Gastroesophageal sphincter (tissue), 4 donors: ENCODE measurements around the gene ST3GAL5. TPM values are rescaled to one million over a fixed set of nuclear protein-coding genes. Genes with fewer than 3 reads are reported as not detected.

Experiments
- ATAC-seq: fragments of 150-250 bp; one replicate; pipeline ENCODE4 v1.9.1; 2016; ENCODE audit warnings: mild to moderate bottlenecking, moderate library complexity
- H3K27ac ChIP-seq, 4 donors: fragments of 200-600 bp; sonication (generic) in 3 of 4; 1 replicate in 3 of 4; 2 replicates in 1 of 4; pipeline ENCODE4 v1.5.1; 2016 to 2019
- H3K27me3 ChIP-seq: fragments of 200-600 bp; sonication (generic); one replicate; pipeline ENCODE4 v1.5.1; 2019
- H3K36me3 ChIP-seq, 2 donors: fragments of 200-600 bp; sonication (generic); one replicate each; pipeline ENCODE4 v1.5.1; 2019; ENCODE audit warnings: control low read depth in 1 of 2
- H3K4me1 ChIP-seq, 3 donors: fragments of 200-600 bp; sonication (generic); 1 replicate in 2 of 3; 2 replicates in 1 of 3; pipeline ENCODE4 v1.5.1; 2016 to 2019; ENCODE audit warnings: control low read depth in 2 of 3
- H3K4me3 ChIP-seq, 2 donors: fragments of 200-600 bp; sonication (generic); one replicate each; pipeline ENCODE4 v1.5.1; 2019; ENCODE audit warnings: mild to moderate bottlenecking in 1 of 2, moderate library complexity in 1 of 2
- H3K9me3 ChIP-seq, 3 donors: fragments of 200-600 bp; sonication (generic); one replicate each; pipeline ENCODE4 v1.5.1; 2017 to 2019; ENCODE audit warnings: control low read depth in 2 of 3
- EP300 ChIP-seq: sonication (generic); formaldehyde crosslinking; IDR thresholded peaks from one replicate; pipeline ENCODE4 v1.6.1; 2017; ENCODE audit warnings: antibody characterized with exemption, mild to moderate bottlenecking
- POLR2A ChIP-seq, 2 donors: fragments of 450-650 bp; IDR thresholded peaks; one replicate each; pipeline ENCODE4 v1.6.1; 2017; ENCODE audit warnings: antibody characterized with exemption in 2 of 2, mild to moderate bottlenecking in 2 of 2, moderate library complexity in 1 of 2
- POLR2AphosphoS5 ChIP-seq: sonication (generic); formaldehyde crosslinking; IDR thresholded peaks from one replicate; pipeline ENCODE4 v1.6.1; 2017; ENCODE audit warnings: antibody characterized with exemption
- WGBS, 2 donors: methylation state at CpG; one replicate each; pipeline ENCODE4 v1.1.5; 2018; ENCODE audit warnings: low coverage in 1 of 2; 5-methylcytosine and 5-hydroxymethylcytosine counted together
- total RNA-seq, 4 donors: library from RNA; depleted of rRNA; stranded (reverse); fragments of >200 nt; gene quantifications; one replicate each; pipeline ENCODE4 v1.1.0, GENCODE V29; 2016
- TF ChIP-seq, protein P1 (sequence below), 4 experiments: fragments of 200-600 bp in 2 of 4; fragments of 450-650 bp in 2 of 4; sonication (generic) in 1 of 4; IDR thresholded peaks; one replicate each; pipeline ENCODE4 v1.5.1; 2017 to 2019; ENCODE audit warnings: antibody characterized with exemption in 4 of 4, mild to moderate bottlenecking in 2 of 4, moderate library complexity in 2 of 4

Gene ST3GAL5
- total RNA-seq, 4 donors from 2014 or later: 15.2 to 55.9 (median 22.7) TPM

GRCh38 chr2:85905891-85906290 lies 17.1 kb upstream of the ST3GAL5 start:
- peak; percentile 7 for ATAC-seq
- 82 to 93% methylated on average over 1 of the region's 1 CpG for WGBS, 2 donors

DNA sequence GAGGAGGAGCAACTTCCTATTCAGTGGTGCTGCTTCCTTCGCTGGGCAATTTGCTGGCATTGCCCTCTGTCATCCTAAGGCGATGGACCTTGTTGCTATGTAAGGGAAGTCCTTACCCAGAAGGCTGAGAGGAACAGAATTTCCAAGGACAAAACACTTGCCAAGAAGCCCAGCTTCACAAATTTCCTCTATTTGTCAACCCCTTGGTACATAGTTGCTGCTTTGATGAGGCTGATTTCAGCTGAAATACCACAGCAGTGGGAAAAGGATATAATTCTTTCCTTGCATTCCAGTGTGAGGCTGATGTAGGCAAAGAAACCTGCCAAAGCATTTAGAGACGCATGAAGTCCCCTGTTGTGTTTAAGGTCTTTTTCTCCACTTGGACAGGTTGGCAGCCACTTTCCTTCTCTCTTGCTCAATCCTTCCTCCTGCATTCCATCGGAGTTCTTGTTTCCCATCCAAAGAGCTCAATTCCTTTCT lies 16.4 kb upstream of the ST3GAL5 start:
- Histone ChIP-seq H3K9me3 (no peaks in the 10 kb centered on the region), H3K36me3 (no peaks in the 10 kb centered on the region), H3K27me3 (no peaks in the 10 kb centered on the region), H3K4me3 (no peak overlapping the region), H3K4me1 (peaks cover 0 to 35% (median 8%) of the 10 kb centered on the region in 3 donors), H3K27ac (peak overlapping the region; percentile 20 to 78 (median 74))
- WGBS, 2 donors: 3 to 47% methylated on average over 2 to 4 of the region's 4 CpGs
- TF ChIP-seq, protein P1, sequence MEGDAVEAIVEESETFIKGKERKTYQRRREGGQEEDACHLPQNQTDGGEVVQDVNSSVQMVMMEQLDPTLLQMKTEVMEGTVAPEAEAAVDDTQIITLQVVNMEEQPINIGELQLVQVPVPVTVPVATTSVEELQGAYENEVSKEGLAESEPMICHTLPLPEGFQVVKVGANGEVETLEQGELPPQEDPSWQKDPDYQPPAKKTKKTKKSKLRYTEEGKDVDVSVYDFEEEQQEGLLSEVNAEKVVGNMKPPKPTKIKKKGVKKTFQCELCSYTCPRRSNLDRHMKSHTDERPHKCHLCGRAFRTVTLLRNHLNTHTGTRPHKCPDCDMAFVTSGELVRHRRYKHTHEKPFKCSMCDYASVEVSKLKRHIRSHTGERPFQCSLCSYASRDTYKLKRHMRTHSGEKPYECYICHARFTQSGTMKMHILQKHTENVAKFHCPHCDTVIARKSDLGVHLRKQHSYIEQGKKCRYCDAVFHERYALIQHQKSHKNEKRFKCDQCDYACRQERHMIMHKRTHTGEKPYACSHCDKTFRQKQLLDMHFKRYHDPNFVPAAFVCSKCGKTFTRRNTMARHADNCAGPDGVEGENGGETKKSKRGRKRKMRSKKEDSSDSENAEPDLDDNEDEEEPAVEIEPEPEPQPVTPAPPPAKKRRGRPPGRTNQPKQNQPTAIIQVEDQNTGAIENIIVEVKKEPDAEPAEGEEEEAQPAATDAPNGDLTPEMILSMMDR (IDR thresholded peaks at IDR 0.05): no peak
- TF ChIP-seq POLR2AphosphoS5 (peak; percentile 91), EP300 (no peak), POLR2A (IDR thresholded peaks at IDR 0.05) (no peak)
- peak; percentile 93 for ATAC-seq

More at GRCh38 chr2:85905891-85906290, 17.1 kb upstream of the ST3GAL5 start:
- peak overlapping the region; percentile 39 to 78 (median 74) for H3K27ac ChIP-seq
- no peaks in the 10 kb centered on the region for H3K9me3 ChIP-seq
- H3K36me3 ChIP-seq: no peaks in the 10 kb centered on the region
- H3K4me3 ChIP-seq: no peak overlapping the region
- H3K4me1 ChIP-seq: peaks cover 0 to 42% (median 8%) of the 10 kb centered on the region in 3 donors
- no peaks in the 10 kb centered on the region for H3K27me3 ChIP-seq
- no peak for TF ChIP-seq EP300
- no peak for TF ChIP-seq POLR2AphosphoS5
- no peak for TF ChIP-seq POLR2A (IDR thresholded peaks at IDR 0.05)
- TF ChIP-seq, protein P1 (IDR thresholded peaks at IDR 0.05): no peak

DNA sequence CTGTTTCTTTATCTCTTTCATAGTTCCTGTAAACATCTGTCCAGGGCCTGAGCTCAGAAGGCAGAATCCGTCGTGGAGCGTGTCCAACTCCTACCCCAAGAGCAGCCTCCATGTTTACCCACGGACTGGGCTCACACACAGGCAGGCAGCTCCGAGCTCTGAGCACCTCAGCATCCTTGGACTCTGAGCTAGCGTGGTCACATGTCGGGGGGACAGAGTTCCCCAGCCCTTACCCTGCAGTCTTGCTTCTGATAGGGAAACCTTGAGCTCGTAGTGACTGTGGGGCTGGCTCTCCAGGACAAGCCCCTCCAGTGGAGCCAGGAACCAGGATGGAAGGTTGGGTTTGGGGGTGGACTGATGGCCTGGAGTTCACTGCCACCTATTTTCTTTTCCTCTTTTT lies 15.1 kb upstream of the ST3GAL5 start:
- TF ChIP-seq POLR2AphosphoS5: no peak
- TF ChIP-seq EP300: no peak
- TF ChIP-seq, protein P1 (IDR thresholded peaks at IDR 0.05): no peak
- no peak for TF ChIP-seq POLR2A (IDR thresholded peaks at IDR 0.05)
- 100% methylated on average over 2 of the region's 8 CpGs; no CpG with 5 or more reads in 1 of the 2 donors for WGBS, 2 donors
- Histone ChIP-seq H3K36me3 (no peaks in the 10 kb centered on the region), H3K27ac (peak overlapping the region in 1 of 4 donors; percentile 78), H3K4me3 (no peak overlapping the region), H3K9me3 (no peaks in the 10 kb centered on the region), H3K27me3 (no peaks in the 10 kb centered on the region), H3K4me1 (peaks cover 0 to 23% (median 8%) of the 10 kb centered on the region in 3 donors)
- ATAC-seq: no peak

DNA sequence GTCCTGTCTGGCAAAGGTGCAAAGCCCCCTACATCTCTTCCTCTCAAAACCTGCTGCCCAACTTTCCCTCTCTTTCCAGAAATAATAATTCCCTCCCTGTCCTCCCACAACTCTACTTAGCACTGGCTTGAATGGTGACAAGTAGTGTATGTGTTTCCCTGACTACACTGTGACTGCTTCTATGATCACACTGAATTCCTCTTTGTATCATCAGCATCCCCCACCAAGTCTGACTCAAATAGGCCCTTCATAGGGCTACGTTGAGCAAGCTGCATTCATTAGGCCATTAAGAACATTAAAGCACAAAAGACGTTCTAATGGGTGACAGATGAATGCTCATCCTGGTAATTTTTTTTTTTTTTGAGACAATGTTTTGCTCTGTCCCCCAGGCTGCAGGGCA lies 13.7 kb upstream of the ST3GAL5 start:
- TF ChIP-seq, protein P1 (IDR thresholded peaks at IDR 0.05): no peak
- peak; percentile 10 for TF ChIP-seq POLR2AphosphoS5
- no peak overlapping the region for H3K27ac ChIP-seq
- no peak overlapping the region for H3K4me3 ChIP-seq
- H3K9me3 ChIP-seq: no peaks in the 10 kb centered on the region
- no peaks in the 10 kb centered on the region for H3K27me3 ChIP-seq
- H3K36me3 ChIP-seq: no peaks in the 10 kb centered on the region
- no peak for ATAC-seq
- H3K4me1 ChIP-seq: peaks cover 0 to 23% (median 8%) of the 10 kb centered on the region in 3 donors
- WGBS, 2 donors: 26 to 83% methylated on average over 1 to 2 of the region's 2 CpGs

DNA sequence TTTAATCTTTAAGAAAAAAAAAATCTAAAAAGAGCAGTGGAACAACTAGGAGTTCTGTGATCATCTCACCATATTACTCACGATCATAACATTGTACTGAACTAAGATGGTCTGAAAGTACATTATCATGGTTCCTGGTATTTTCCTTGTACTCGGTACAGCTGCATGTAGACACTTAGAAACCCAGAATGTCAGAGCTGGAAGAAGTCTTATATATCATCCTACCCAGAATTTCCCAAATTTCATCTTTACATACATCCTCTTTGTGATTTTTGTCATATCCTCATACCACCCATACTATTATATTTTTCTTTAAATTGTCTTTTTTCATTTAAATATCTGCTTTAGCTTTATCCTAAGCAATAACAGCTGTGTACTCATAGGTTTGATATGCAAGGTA lies 12.4 kb upstream of the ST3GAL5 start:
- 38 to 60% methylated on average over 2 of the region's 2 CpGs for WGBS, 2 donors
- Histone ChIP-seq H3K4me3 (no peak overlapping the region), H3K4me1 (peaks cover 0 to 23% (median 8%) of the 10 kb centered on the region in 3 donors), H3K36me3 (no peaks in the 10 kb centered on the region), H3K27me3 (no peaks in the 10 kb centered on the region), H3K9me3 (no peaks in the 10 kb centered on the region), H3K27ac (no peak overlapping the region)
- TF ChIP-seq, protein P1 (IDR thresholded peaks at IDR 0.05): no peak
- TF ChIP-seq EP300 (no peak), POLR2AphosphoS5 (no peak)
- ATAC-seq: no peak
